ENCODE measurements around the gene ITGAD. TPM values are rescaled to one million over a fixed set of nuclear protein-coding genes. Genes with fewer than 3 reads are reported as not detected.
"Not testable (repeated sequence)": the region's sequence is repeated elsewhere in the genome, so short reads cannot be mapped to it uniquely, and the experiment has no call there.

The ITGAD gene
- total RNA-seq, 4 donors from 2014 or later: not detected

DNA sequence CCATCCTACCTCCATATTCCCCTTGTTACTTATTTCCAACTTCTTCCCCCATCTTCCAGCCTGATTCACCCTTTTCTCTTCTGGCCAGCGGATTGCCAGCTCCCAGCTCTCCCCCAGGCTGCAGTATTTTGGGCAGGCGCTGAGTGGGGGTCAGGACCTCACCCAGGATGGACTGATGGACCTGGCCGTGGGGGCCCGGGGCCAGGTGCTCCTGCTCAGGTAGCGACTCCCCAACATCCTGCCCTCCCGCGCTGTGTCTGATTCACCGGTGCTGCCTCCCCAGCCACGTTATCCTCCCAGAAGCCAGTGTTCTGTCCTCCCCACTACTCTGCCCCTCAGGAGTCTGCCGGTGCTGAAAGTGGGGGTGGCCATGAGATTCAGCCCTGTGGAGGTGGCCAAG lies 19.6 kb downstream of the ITGAD start:
- H3K27me3 ChIP-seq: peaks cover 15% of the 10 kb centered on the region
- no peak overlapping the region for H3K27ac ChIP-seq
- H3K4me1 ChIP-seq: no peaks in the 10 kb centered on the region
- DNase-seq (ENCODE audit: low spot score in 2 of 2): no peak
- no peak overlapping the region for H3K4me3 ChIP-seq
- WGBS: 81% methylated on average over 10 of the region's 10 CpGs
- no peaks in the 10 kb centered on the region for H3K9me3 ChIP-seq
- no peak for TF ChIP-seq POLR2AphosphoS5 (IDR thresholded peaks at IDR 0.05)
- TF ChIP-seq EP300 (IDR thresholded peaks at IDR 0.05): no peak
- TF ChIP-seq POLR2A (IDR thresholded peaks at IDR 0.05): no peak
- TF ChIP-seq, protein P1, sequence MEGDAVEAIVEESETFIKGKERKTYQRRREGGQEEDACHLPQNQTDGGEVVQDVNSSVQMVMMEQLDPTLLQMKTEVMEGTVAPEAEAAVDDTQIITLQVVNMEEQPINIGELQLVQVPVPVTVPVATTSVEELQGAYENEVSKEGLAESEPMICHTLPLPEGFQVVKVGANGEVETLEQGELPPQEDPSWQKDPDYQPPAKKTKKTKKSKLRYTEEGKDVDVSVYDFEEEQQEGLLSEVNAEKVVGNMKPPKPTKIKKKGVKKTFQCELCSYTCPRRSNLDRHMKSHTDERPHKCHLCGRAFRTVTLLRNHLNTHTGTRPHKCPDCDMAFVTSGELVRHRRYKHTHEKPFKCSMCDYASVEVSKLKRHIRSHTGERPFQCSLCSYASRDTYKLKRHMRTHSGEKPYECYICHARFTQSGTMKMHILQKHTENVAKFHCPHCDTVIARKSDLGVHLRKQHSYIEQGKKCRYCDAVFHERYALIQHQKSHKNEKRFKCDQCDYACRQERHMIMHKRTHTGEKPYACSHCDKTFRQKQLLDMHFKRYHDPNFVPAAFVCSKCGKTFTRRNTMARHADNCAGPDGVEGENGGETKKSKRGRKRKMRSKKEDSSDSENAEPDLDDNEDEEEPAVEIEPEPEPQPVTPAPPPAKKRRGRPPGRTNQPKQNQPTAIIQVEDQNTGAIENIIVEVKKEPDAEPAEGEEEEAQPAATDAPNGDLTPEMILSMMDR (IDR thresholded peaks at IDR 0.05): no peak
- no peaks in the 10 kb centered on the region for H3K36me3 ChIP-seq

DNA sequence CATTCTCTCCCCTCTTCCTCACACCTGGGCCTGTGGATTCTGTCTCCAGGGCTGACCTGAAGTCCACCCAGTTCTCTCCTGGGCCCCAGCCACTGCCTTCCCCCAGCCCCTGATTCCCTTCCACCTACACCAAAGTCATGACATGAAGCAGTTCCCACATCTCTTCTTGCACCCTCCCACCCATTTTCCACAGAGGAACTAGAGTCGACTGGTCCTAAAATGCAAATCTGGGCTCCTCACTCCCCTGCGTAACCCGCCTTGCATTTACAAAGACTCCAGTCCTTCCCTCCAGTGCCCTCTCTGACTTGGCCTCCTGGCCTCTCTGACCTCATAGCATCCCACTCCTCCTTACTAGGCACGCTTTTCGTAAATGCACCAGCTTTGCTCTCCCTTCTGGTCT lies 20.2 kb downstream of the ITGAD start:
- DNase-seq (ENCODE audit: low spot score in 2 of 2): no peak

DNA sequence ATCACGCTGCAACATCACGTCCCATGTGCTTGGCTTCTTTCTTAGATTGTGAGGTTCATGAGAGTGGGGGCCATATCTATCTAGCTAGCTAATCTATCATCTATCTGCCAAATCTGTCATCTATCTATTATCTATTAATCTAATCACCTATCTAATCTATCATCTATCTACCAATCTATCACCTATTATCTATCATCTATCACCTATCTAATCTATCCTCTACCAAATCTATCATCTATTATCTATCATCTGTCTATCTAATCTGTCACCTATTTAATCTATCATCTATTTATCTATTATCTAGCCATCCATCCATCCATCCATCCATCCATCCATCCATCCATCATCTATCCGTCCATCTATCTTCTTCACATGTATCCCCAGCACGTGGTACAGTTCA lies 20.8 kb downstream of the ITGAD start:
- TF ChIP-seq, protein P1 (IDR thresholded peaks at IDR 0.05): no peak
- TF ChIP-seq POLR2A (IDR thresholded peaks at IDR 0.05) (no peak), EP300 (IDR thresholded peaks at IDR 0.05) (no peak), POLR2AphosphoS5 (IDR thresholded peaks at IDR 0.05) (no peak)
- H3K36me3 ChIP-seq: no peaks in the 10 kb centered on the region
- H3K4me1 ChIP-seq: no peaks in the 10 kb centered on the region
- H3K27me3 ChIP-seq: peaks cover 7% of the 10 kb centered on the region
- H3K9me3 ChIP-seq: no peaks in the 10 kb centered on the region
- H3K27ac ChIP-seq: no peak overlapping the region
- WGBS: 81% methylated on average over 4 of the region's 4 CpGs
- no peak for DNase-seq (ENCODE audit: low spot score in 2 of 2)
- H3K4me3 ChIP-seq: no peak overlapping the region

More for the DNA sequence above, 20.2 kb downstream of the ITGAD start:
- TF ChIP-seq POLR2AphosphoS5 (IDR thresholded peaks at IDR 0.05) (no peak), POLR2A (IDR thresholded peaks at IDR 0.05) (no peak), EP300 (IDR thresholded peaks at IDR 0.05) (no peak)
- TF ChIP-seq, protein P1 (IDR thresholded peaks at IDR 0.05): no peak
- H3K27me3 ChIP-seq: peaks cover 11% of the 10 kb centered on the region
- no peaks in the 10 kb centered on the region for H3K9me3 ChIP-seq
- no peaks in the 10 kb centered on the region for H3K4me1 ChIP-seq
- H3K4me3 ChIP-seq: no peak overlapping the region
- H3K27ac ChIP-seq: no peak overlapping the region
- H3K36me3 ChIP-seq: no peaks in the 10 kb centered on the region
- WGBS: 92% methylated on average over 5 of the region's 5 CpGs

DNA sequence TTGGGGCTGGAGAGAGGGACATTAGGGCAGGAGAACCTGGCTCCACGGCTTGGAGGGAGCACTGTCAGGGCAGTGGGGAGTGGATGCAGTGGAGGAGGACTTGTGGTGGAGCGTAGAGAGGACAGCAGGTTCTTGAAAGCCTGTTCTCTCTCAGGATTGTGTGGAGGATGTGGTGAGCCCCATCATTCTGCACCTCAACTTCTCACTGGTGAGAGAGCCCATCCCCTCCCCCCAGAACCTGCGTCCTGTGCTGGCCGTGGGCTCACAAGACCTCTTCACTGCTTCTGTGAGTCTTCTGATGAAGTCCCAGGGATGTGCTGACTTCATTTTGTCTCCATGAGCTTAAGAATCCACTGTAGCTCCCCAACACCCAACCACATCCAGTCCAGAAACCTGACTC lies 21.6 kb downstream of the ITGAD start:
- WGBS: 79% methylated on average over 4 of the region's 4 CpGs
- no peaks in the 10 kb centered on the region for H3K9me3 ChIP-seq
- no peaks in the 10 kb centered on the region for H3K4me1 ChIP-seq
- H3K36me3 ChIP-seq: no peaks in the 10 kb centered on the region
- TF ChIP-seq, protein P1 (IDR thresholded peaks at IDR 0.05): no peak
- TF ChIP-seq POLR2AphosphoS5 (IDR thresholded peaks at IDR 0.05) (no peak), EP300 (IDR thresholded peaks at IDR 0.05) (no peak), POLR2A (IDR thresholded peaks at IDR 0.05) (no peak)
- no peak for DNase-seq (ENCODE audit: low spot score in 2 of 2)
- H3K27me3 ChIP-seq: peaks cover 7% of the 10 kb centered on the region
- H3K27ac ChIP-seq: no peak overlapping the region
- no peak overlapping the region for H3K4me3 ChIP-seq

DNA sequence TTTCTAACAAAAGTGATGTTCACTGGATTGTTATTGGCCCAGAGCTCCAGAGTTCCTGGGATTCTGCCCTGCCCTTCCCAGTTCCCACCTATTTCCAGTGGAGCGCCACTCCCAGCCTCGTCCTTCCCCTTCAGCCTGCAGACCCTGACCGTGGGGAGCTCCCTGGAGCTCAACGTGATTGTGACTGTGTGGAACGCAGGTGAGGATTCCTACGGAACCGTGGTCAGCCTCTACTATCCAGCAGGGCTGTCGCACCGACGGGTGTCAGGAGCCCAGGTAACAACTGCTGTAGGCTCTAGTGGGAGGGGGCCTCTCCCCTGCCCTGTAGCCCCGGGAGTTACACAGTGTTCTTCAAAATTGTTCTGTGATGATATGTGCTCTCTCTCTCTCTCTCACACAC lies 23.2 kb downstream of the ITGAD start:
- no peaks in the 10 kb centered on the region for H3K36me3 ChIP-seq
- H3K27me3 ChIP-seq: peaks cover 3% of the 10 kb centered on the region
- DNase-seq (ENCODE audit: low spot score in 2 of 2): no peak
- 77% methylated on average over 11 of the region's 11 CpGs for WGBS
- no peak overlapping the region for H3K27ac ChIP-seq
- no peak overlapping the region for H3K4me3 ChIP-seq
- no peaks in the 10 kb centered on the region for H3K4me1 ChIP-seq
- no peak for TF ChIP-seq POLR2A (IDR thresholded peaks at IDR 0.05)
- TF ChIP-seq EP300 (IDR thresholded peaks at IDR 0.05): no peak
- TF ChIP-seq, protein P1 (IDR thresholded peaks at IDR 0.05): no peak
- TF ChIP-seq POLR2AphosphoS5 (IDR thresholded peaks at IDR 0.05): no peak
- no peaks in the 10 kb centered on the region for H3K9me3 ChIP-seq

DNA sequence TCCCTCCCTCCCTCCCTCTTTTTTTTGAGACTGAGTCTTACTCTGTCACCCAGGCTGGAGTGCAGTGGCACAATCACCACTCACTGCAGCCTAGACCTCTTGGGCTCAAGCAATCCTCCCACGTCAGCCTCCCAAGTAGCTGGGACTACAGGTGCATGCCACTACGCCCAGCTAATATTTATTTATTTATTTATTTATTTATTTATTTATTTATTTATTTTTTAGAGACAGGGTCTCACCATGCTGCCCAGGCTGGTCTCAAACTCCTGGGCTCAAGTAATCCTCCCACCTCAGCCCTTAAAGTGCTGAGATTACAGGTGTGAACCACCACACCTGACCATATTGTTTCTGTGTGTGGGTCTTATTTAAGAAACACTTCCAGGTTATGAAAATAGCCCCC lies 23.9 kb downstream of the ITGAD start:
- 97% methylated on average over 2 of the region's 2 CpGs for WGBS
- H3K27ac ChIP-seq; H3K36me3 ChIP-seq; H3K9me3 ChIP-seq; H3K4me3 ChIP-seq; H3K27me3 ChIP-seq; H3K4me1 ChIP-seq; DNase-seq (ENCODE audit: low spot score in 2 of 2): not testable (repeated sequence)

Measured in suprapubic skin (tissue), 4 donors.